Activated CD8-positive, alpha-beta memory T cell treated with anti-CD3 and anti-CD28 coated beads, Interleukin-2, amount 50 U/mL, for 1 hour (primary cell): ENCODE measurements around the gene PACSIN2.
"Not testable (repeated sequence)": the region's sequence is repeated elsewhere in the genome, so short reads cannot be mapped to it uniquely, and the experiment has no call there.

Experiments
- DNase-seq: peaks from one replicate; pipeline ENCODE4 v3.0.0-alpha.2; 2020; ENCODE audit errors: extremely low read depth

PACSIN2 gene

GRCh38 chr22:42945736-42946135 lies 69.2 kb downstream of the PACSIN2 start:
- no peak for DNase-seq

- no peak for DNase-seq
These were observed 69.9 kb downstream of the PACSIN2 start for GRCh38 chr22:42945027-42945426.

DNA sequence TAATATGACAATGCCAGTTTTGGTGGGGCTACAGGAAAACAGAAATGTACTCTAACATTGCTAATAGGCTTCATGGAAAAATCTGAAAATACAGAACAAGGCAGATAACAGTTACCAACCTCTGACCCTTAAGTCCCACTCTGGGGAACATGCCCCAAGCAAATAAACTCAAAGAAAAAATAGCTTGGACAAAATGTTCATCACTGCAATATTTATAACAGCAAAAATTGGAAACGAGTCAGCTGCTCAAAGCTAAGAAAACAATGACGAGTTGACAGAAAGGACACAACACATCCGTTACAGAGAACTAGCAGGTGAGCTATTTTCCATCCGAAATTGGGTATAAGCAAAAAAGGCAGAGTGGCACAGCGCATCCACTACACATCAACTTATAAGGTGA lies 70.5 kb downstream of the PACSIN2 start:
- no peak for DNase-seq

GRCh38 chr22:42943981-42944380 lies 71.0 kb downstream of the PACSIN2 start:
- DNase-seq = no peak

DNA sequence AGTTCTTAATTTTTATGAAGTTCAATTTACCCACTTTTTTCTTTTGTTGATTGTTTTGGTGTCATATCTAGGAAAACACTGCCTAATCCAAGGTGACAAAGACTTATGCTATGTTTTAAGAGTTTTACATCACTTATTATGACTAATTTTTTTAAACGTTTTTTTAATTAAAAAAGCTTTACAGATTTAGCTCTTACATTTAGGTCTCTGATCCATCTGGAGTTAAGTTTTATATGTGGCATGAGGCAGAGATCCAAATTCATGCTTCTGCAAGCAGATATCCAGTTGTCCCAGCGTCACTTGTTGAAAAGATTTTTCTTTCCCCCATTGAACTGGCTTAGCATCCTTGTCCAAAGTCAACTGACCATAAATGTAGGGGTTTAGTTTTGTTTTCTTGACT lies 72.6 kb downstream of the PACSIN2 start:
- DNase-seq = no peak

DNA sequence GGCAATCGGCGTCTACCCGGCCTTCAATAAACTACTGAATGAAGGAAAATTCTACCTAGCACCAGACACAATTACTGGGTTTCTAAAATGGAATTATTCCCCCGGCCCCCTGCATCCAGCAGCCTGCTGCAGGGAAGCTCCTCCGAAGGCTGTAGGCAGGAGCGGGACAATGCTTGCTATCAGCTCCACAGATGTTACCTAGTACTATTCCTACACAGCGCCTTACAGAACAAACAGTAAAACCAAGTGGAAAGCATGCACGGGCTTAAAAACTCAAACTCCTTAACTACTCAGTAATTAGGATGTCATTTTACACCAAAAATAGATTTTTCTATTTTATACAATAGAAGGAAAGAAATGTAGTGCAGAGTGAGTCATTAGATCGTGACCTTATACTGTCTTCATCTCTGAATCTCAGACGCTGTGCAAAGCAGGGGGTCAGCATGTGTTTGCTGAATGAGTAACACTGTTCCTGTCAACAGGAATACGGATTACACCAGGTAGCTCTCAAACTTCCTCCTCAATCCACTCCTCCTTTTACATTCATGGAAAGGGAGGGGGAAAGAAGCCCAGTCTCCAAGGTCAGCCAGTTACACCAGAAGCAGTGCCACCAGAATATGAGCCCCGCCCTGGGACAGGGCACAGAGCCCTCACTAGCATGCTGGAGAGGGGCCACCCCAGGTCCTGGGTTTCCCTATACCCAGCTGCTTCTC lies 74.9 kb downstream of the PACSIN2 start:
- DNase-seq = no peak

- no peak for DNase-seq
These were observed 75.5 kb downstream of the PACSIN2 start for GRCh38 chr22:42939451-42939881.

GRCh38 chr22:42938976-42939375 lies 76.0 kb downstream of the PACSIN2 start:
- no peak for DNase-seq

DNA sequence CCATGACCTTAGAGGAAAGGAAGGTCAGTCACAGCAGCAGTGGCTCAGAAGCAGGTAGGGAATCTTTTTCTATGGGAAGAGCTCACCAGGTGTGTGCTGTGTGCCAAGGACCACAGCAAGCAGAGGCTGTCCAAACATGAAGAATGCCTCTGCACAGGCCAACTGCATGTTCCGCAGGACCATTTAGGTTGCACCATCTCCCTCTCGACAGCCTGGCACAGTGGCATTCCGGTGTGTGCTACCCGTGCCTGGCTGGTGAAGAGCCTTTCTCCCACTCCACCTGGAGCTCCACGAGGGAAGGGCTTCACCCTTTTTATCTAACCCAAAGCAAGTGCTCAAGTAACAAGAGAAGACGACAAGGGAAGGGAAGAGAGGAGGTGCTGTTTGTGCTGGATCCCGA lies 76.5 kb downstream of the PACSIN2 start:
- DNase-seq = no peak

- no peak for DNase-seq
These were observed 77.6 kb downstream of the PACSIN2 start for GRCh38 chr22:42937164-42937843.

GRCh38 chr22:42936680-42937079 lies 78.3 kb downstream of the PACSIN2 start:
- DNase-seq = not testable (repeated sequence)

DNA sequence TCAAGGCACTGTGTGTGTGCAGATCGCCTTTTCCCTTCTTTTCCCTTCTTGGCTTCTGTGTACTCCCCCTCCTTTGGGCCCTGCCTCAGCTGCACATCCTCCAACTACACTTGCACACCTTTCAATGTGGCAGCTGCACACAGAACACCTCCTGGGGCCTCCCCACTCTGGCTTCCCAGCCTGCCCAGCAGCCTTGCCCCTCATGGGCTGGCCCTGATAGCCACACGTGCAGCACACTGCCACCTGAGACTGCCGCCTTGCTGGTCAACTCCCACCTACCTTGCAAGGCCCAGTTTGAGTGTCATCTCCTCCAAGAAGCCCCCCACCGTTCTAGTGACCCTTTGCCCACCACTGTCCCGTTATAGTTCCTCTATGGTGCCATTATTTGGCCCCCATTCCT lies 80.6 kb downstream of the PACSIN2 start:
- DNase-seq = no peak

GRCh38 chr22:42933485-42934091 lies 81.4 kb downstream of the PACSIN2 start:
- no peak for DNase-seq

DNA sequence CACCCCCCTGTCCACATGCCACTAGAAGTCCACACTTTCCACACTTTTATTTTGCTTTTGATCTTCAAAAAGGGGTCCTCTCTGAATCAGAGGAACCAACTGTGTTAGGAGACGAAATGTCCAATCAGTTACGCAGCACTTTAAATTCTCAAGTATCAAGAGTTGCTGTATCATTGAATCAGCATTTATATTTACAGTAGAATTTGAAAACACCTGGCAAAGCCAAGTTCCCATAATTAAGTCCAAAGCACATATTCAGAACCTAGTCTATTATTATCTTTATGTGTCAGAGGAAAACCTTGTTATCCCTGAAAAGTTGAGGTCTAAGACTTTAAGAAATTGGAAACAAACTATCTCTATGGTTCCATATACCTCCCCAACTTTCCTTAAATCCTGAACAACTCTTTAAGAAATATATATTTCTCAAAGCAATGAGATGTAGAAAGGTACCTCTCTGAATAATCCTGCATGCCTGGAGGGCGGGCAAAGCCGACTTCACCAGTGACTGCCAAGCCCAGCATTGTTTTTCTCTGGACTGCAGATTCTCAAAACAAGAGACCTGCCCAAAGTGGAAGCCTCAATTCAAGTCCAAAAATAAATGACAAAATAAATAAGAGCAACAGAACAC lies 82.0 kb downstream of the PACSIN2 start:
- no peak for DNase-seq

DNA sequence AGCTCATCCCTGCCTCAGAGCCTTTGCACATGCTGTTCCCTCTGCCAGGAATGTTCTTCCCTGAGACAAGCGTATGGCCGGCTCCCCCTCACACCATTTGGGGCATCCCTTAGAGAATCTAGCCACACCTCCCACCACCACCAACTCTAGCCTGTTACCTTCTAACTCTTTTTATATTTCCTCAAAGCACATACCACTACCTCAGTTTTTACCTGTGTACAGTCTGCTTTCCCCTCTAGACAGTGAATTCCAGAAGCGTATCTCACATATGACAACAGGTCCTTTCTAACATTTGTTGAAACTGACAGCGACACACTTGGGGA lies 82.8 kb downstream of the PACSIN2 start:
- DNase-seq = no peak

GRCh38 chr22:42931421-42932196 lies 83.3 kb downstream of the PACSIN2 start:
- no peak for DNase-seq

DNA sequence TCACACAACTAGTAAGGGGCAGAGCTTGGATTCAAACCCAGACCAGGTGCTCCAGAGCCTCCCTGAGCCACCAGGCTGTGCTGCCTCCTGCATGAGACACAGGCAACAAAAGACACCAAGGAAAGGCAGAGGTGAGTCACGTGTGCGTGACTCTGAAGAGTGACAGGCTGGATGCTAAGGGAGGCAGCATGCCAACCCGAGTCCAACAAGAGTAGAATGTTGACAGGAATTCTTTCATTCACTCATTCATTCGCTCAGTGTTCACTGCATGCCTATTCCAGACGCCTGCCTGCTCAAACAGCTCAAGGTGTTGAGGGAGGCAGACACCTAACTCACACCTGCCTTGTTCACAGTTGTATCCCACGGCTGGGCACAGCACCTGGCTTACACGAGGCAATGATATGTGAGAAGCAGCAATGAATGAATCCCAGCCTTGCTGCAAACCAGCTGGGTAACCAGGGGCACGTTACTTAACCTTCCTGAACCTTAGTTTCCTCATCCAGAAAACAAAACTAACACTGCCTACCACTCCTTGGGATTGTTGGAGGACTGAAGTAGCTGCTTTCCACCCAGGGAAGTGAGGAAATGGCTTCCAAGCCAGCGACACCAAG lies 84.0 kb downstream of the PACSIN2 start:
- no peak for DNase-seq

DNA sequence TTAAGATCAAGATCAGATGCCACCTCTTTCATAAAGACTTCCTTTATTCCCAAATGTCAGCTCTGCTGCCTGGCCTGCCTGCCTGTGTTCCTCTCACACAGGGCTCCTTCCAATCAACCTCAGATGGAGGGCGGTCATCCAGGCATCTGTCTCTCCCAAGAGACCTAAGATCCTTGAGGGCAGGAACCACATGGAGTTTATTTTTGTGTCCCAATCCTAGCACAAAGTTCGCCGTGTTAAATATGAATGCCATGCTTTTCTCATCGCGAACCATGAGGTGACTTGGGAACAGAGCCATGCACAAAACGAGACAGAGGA lies 85.2 kb downstream of the PACSIN2 start:
- no peak for DNase-seq

DNA sequence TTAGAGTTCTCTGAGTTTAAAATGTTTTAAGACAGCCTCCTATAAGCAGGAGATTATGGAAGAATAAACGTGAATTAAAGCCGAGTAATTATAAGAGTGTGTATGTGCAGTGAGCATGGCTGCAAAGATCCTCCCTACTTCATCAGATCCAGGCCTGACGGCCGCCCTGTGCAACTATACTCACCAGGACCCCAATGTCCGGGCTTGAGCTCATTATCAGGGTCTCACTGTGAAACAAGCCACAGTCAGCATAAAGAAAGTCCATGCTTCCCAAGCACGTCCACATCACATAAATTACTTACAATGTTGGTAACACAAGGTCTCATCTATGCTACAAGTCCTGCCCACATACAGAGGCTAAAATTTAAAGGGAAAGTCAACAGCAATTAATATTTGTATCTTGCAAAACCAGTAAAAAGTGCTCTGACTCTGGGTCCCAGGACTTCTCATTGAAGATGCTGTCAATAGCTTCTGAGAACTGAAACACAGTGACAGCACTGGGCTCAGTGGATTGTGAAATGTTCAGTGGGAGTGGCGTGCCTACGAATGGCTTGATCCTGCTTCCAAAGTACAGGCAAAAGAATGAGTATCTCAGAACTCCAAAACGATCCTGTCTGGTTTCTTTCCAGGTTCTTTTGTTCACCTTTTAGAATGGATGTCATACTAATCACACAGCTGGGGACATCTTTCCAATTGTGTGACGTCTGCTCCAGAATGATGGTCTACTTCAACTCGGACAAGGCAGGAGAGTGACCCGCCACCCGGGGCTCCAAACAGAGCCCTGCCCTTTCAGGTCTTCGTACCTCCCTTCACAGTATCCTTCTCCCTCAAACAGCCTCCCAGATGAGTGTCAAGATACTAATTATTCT lies 85.7 kb downstream of the PACSIN2 start:
- no peak for DNase-seq

GRCh38 chr22:42927966-42928365 lies 87.0 kb downstream of the PACSIN2 start:
- DNase-seq = no peak

DNA sequence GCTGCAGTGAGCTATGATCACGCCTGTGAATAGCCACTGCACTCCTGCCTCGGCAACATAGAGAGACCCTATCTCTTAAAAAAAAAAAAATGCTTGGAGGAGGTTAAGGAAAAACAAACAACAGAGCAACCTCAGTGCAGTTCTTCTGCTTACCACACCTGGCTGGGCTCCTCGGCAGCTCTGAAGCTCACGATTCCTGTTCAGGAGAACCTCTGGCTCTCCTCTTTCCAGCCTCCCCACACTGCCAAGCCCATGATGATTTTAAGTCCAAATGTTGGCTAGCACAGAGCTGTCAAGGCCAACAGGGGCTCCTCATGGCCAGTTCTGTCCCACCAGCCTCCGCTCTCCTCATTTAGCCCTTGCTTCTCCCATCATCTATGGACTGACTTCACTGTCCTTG lies 88.2 kb downstream of the PACSIN2 start:
- DNase-seq = no peak
